ENCODE measurements around the gene DHRS7B.
"Not testable (repeated sequence)": the region's sequence is repeated elsewhere in the genome, so short reads cannot be mapped to it uniquely, and the experiment has no call there.

Gene DHRS7B

GRCh38 chr17:21126645-21127508, at the start of gene DHRS7B:
TSS of gene DHRS7B (plus strand) at chr17:21126964. CDS start at chr17:21126972, 8 bp downstream.
- Histone ChIP-seq H3K27me3 (ENCODE audit: insufficient read depth, low read length) (no peaks in the 10 kb centered on the region), H3K9me3 (ENCODE audit: low read length) (no peaks in the 10 kb centered on the region), H3K4me3 (ENCODE audit: low read length) (peak within 1 kb of the TSS; percentile 74), H2AFZ (ENCODE audit: low read depth, low read length) (peak within 1 kb of the TSS; percentile 89), H3K4me1 (ENCODE audit: insufficient read depth, low read length) (peaks cover 14% of the 10 kb centered on the region), H3K36me3 (ENCODE audit: insufficient read depth, low read length) (no peaks in the 10 kb centered on the region)

GRCh38 chr17:21077281-21077680, 49.5 kb upstream of the DHRS7B start:
- Histone ChIP-seq H2AFZ (ENCODE audit: low read depth, low read length) (no peak overlapping the region), H3K27me3 (ENCODE audit: insufficient read depth, low read length) (peaks cover 7% of the 10 kb centered on the region), H3K9me3 (ENCODE audit: low read length) (no peaks in the 10 kb centered on the region), H3K4me3 (ENCODE audit: low read length) (no peak overlapping the region), H3K36me3 (ENCODE audit: insufficient read depth, low read length) (no peaks in the 10 kb centered on the region), H3K4me1 (ENCODE audit: insufficient read depth, low read length) (no peaks in the 10 kb centered on the region)

- Histone ChIP-seq H3K4me1 (ENCODE audit: insufficient read depth, low read length) (no peaks in the 10 kb centered on the region), H3K27me3 (ENCODE audit: insufficient read depth, low read length) (peaks cover 7% of the 10 kb centered on the region), H2AFZ (ENCODE audit: low read depth, low read length) (no peak overlapping the region)
These were observed 48.6 kb upstream of the DHRS7B start for GRCh38 chr17:21078016-21078780.

GRCh38 chr17:21079196-21079595, 47.6 kb upstream of the DHRS7B start:
- Histone ChIP-seq H3K4me3 (ENCODE audit: low read length) (no peak overlapping the region), H3K27me3 (ENCODE audit: insufficient read depth, low read length) (peaks cover 7% of the 10 kb centered on the region), H3K36me3 (ENCODE audit: insufficient read depth, low read length) (no peaks in the 10 kb centered on the region), H3K4me1 (ENCODE audit: insufficient read depth, low read length) (no peaks in the 10 kb centered on the region), H2AFZ (ENCODE audit: low read depth, low read length) (no peak overlapping the region), H3K9me3 (ENCODE audit: low read length) (no peaks in the 10 kb centered on the region)

More at GRCh38 chr17:21078016-21078780, 48.6 kb upstream of the DHRS7B start:
- no peak overlapping the region for H3K4me3 ChIP-seq (ENCODE audit: low read length)
- no peaks in the 10 kb centered on the region for H3K36me3 ChIP-seq (ENCODE audit: insufficient read depth, low read length)
- no peaks in the 10 kb centered on the region for H3K9me3 ChIP-seq (ENCODE audit: low read length)

- H3K36me3 ChIP-seq (ENCODE audit: insufficient read depth, low read length): no peaks in the 10 kb centered on the region
- H3K4me3 ChIP-seq (ENCODE audit: low read length): no peak overlapping the region
- no peaks in the 10 kb centered on the region for H3K9me3 ChIP-seq (ENCODE audit: low read length)
- peaks cover 6% of the 10 kb centered on the region for H3K27me3 ChIP-seq (ENCODE audit: insufficient read depth, low read length)
- no peak overlapping the region for H2AFZ ChIP-seq (ENCODE audit: low read depth, low read length)
- no peaks in the 10 kb centered on the region for H3K4me1 ChIP-seq (ENCODE audit: insufficient read depth, low read length)
These were observed 44.7 kb upstream of the DHRS7B start for GRCh38 chr17:21082001-21082436.

GRCh38 chr17:21085280-21085679, 41.5 kb upstream of the DHRS7B start:
- not testable (repeated sequence) for H2AFZ ChIP-seq (ENCODE audit: low read depth, low read length); H3K36me3 ChIP-seq (ENCODE audit: insufficient read depth, low read length); H3K4me3 ChIP-seq (ENCODE audit: low read length); H3K27me3 ChIP-seq (ENCODE audit: insufficient read depth, low read length); H3K4me1 ChIP-seq (ENCODE audit: insufficient read depth, low read length); H3K9me3 ChIP-seq (ENCODE audit: low read length)

GRCh38 chr17:21085707-21086106, 41.1 kb upstream of the DHRS7B start:
- Histone ChIP-seq H3K27me3 (ENCODE audit: insufficient read depth, low read length) (no peaks in the 10 kb centered on the region), H3K4me1 (ENCODE audit: insufficient read depth, low read length) (no peaks in the 10 kb centered on the region), H3K9me3 (ENCODE audit: low read length) (no peaks in the 10 kb centered on the region), H3K4me3 (ENCODE audit: low read length) (no peak overlapping the region), H2AFZ (ENCODE audit: low read depth, low read length) (no peak overlapping the region), H3K36me3 (ENCODE audit: insufficient read depth, low read length) (no peaks in the 10 kb centered on the region)

- H3K27me3 ChIP-seq (ENCODE audit: insufficient read depth, low read length): no peaks in the 10 kb centered on the region
- H3K4me1 ChIP-seq (ENCODE audit: insufficient read depth, low read length): peaks cover 4% of the 10 kb centered on the region
- no peaks in the 10 kb centered on the region for H3K9me3 ChIP-seq (ENCODE audit: low read length)
- no peaks in the 10 kb centered on the region for H3K36me3 ChIP-seq (ENCODE audit: insufficient read depth, low read length)
- H3K4me3 ChIP-seq (ENCODE audit: low read length): no peak overlapping the region
- no peak overlapping the region for H2AFZ ChIP-seq (ENCODE audit: low read depth, low read length)
These were observed 37.6 kb upstream of the DHRS7B start for GRCh38 chr17:21089145-21089544.

GRCh38 chr17:21089933-21090901, 36.5 kb upstream of the DHRS7B start:
- no peak overlapping the region for H3K4me3 ChIP-seq (ENCODE audit: low read length)
- no peaks in the 10 kb centered on the region for H3K9me3 ChIP-seq (ENCODE audit: low read length)
- H2AFZ ChIP-seq (ENCODE audit: low read depth, low read length): no peak overlapping the region
- peaks cover 4% of the 10 kb centered on the region for H3K4me1 ChIP-seq (ENCODE audit: insufficient read depth, low read length)
- H3K27me3 ChIP-seq (ENCODE audit: insufficient read depth, low read length): no peaks in the 10 kb centered on the region
- no peaks in the 10 kb centered on the region for H3K36me3 ChIP-seq (ENCODE audit: insufficient read depth, low read length)

- H3K4me3 ChIP-seq (ENCODE audit: low read length): no peak overlapping the region
- peaks cover 4% of the 10 kb centered on the region for H3K4me1 ChIP-seq (ENCODE audit: insufficient read depth, low read length)
- no peak overlapping the region for H2AFZ ChIP-seq (ENCODE audit: low read depth, low read length)
- no peaks in the 10 kb centered on the region for H3K27me3 ChIP-seq (ENCODE audit: insufficient read depth, low read length)
- H3K36me3 ChIP-seq (ENCODE audit: insufficient read depth, low read length): no peaks in the 10 kb centered on the region
- H3K9me3 ChIP-seq (ENCODE audit: low read length): no peaks in the 10 kb centered on the region
These were observed 35.7 kb upstream of the DHRS7B start for GRCh38 chr17:21090902-21091618.

- H2AFZ ChIP-seq (ENCODE audit: low read depth, low read length): no peak overlapping the region
- peaks cover 4% of the 10 kb centered on the region for H3K4me1 ChIP-seq (ENCODE audit: insufficient read depth, low read length)
- H3K4me3 ChIP-seq (ENCODE audit: low read length): no peak overlapping the region
- H3K27me3 ChIP-seq (ENCODE audit: insufficient read depth, low read length): no peaks in the 10 kb centered on the region
- no peaks in the 10 kb centered on the region for H3K9me3 ChIP-seq (ENCODE audit: low read length)
- H3K36me3 ChIP-seq (ENCODE audit: insufficient read depth, low read length): no peaks in the 10 kb centered on the region
These were observed 32.5 kb upstream of the DHRS7B start for GRCh38 chr17:21094298-21094704.

- Histone ChIP-seq H3K36me3 (ENCODE audit: insufficient read depth, low read length) (no peaks in the 10 kb centered on the region), H3K9me3 (ENCODE audit: low read length) (no peaks in the 10 kb centered on the region), H3K4me3 (ENCODE audit: low read length) (no peak overlapping the region), H3K4me1 (ENCODE audit: insufficient read depth, low read length) (peaks cover 4% of the 10 kb centered on the region), H2AFZ (ENCODE audit: low read depth, low read length) (no peak overlapping the region), H3K27me3 (ENCODE audit: insufficient read depth, low read length) (no peaks in the 10 kb centered on the region)
These were observed 31.0 kb upstream of the DHRS7B start for GRCh38 chr17:21095735-21096134.

All from neuron (in vitro differentiated cells).